Lung (tissue), 12 donors: Measurements from ENCODE around the gene NPB. TPM values are rescaled to one million over a fixed set of nuclear protein-coding genes. Genes with fewer than 3 reads are reported as not detected.

ENCODE experiments used
- ATAC-seq: fragments of 200-7000 bp; cut with Tn5 transposase; one replicate; pipeline ENCODE4 v1.9.1; 2020; ENCODE audit warnings: moderate number of reproducible peaks; ENCODE audit not compliant: insufficient read depth, low FRiP score
- DNase-seq, 3 donors: peaks; one replicate each; pipeline ENCODE4 v3.0.0-alpha.2; 2013 to 2017
- H3K27ac ChIP-seq, 2 donors: one replicate each; pipeline ENCODE4 v1.5.1; 2013; ENCODE audit warnings: mild to moderate bottlenecking in 2 of 2, moderate library complexity in 2 of 2, control low read depth in 1 of 2, inconsistent platforms in 1 of 2, low read depth in 1 of 2, low read length in 1 of 2
- H3K27me3 ChIP-seq, 3 donors: one replicate each; pipeline ENCODE4 v1.5.1; 2013; ENCODE audit warnings: low read length in 2 of 3; ENCODE audit not compliant: control insufficient read depth in 3 of 3, insufficient read depth in 3 of 3
- H3K36me3 ChIP-seq, 4 donors: one replicate each; pipeline ENCODE4 v1.5.1; 2013; ENCODE audit warnings: low read length in 4 of 4, mild to moderate bottlenecking in 1 of 4, moderate library complexity in 1 of 4; ENCODE audit not compliant: control insufficient read depth in 4 of 4, insufficient read depth in 4 of 4
- H3K4me1 ChIP-seq, 5 donors: one replicate each; pipeline ENCODE4 v1.5.1; 2013; ENCODE audit warnings: low read length in 5 of 5, mild to moderate bottlenecking in 2 of 5, moderate library complexity in 1 of 5; ENCODE audit not compliant: control insufficient read depth in 5 of 5, insufficient read depth in 5 of 5
- H3K4me3 ChIP-seq: one replicate; pipeline ENCODE4 v1.5.1; 2013; ENCODE audit warnings: mild to moderate bottlenecking, control low read depth, moderate library complexity
- H3K9ac ChIP-seq, 2 donors: one replicate each; pipeline ENCODE4 v1.5.1; 2013; ENCODE audit warnings: low read length in 2 of 2, control low read depth in 1 of 2; ENCODE audit not compliant: insufficient read depth in 1 of 2
- H3K9me3 ChIP-seq, 4 donors: one replicate each; pipeline ENCODE4 v1.5.1; 2013; ENCODE audit warnings: low read length in 3 of 4, mild to moderate bottlenecking in 1 of 4, moderate library complexity in 1 of 4; ENCODE audit not compliant: control insufficient read depth in 4 of 4, insufficient read depth in 3 of 4
- CTCF ChIP-seq: IDR thresholded peaks from 2 replicates; pipeline ENCODE4 v1.5.1; 2012; ENCODE audit warnings: mild to moderate bottlenecking; ENCODE audit errors: control extremely low read depth, extremely low read depth
- WGBS, 2 donors: extraction: QIAGEN DNeasy Blood & Tissue Kit; methylation state at CpG; one replicate each; pipeline ENCODE4 v1.1.7; 2013; 5-methylcytosine and 5-hydroxymethylcytosine counted together
- polyA plus RNA-seq, 2 donors: library from polyadenylated mRNA; stranded (reverse); fragments of 200-250 nt; gene quantifications; one replicate each; pipeline ENCODE4 v1.2.1, GENCODE V29; 2013
- total RNA-seq, 2 donors: library from RNA; depleted of rRNA in 1 of 2; stranded (reverse); fragments of >200 nt in 1 of 2; gene quantifications; one replicate each; pipeline ENCODE4 v1.2.1, GENCODE V29; 2014 to 2021
- donor health status: control.
- donor health status: control.
- donor health status: Bipolar disorder and iron deficiency.
- donor health status: healthy.
- donor health status: DM: yes; HTN: yes; CAD: no.

The NPB gene
- total and polyA plus RNA-seq, 4 donors, result 0.41 to 0.55 (median 0.46) TPM

DNA sequence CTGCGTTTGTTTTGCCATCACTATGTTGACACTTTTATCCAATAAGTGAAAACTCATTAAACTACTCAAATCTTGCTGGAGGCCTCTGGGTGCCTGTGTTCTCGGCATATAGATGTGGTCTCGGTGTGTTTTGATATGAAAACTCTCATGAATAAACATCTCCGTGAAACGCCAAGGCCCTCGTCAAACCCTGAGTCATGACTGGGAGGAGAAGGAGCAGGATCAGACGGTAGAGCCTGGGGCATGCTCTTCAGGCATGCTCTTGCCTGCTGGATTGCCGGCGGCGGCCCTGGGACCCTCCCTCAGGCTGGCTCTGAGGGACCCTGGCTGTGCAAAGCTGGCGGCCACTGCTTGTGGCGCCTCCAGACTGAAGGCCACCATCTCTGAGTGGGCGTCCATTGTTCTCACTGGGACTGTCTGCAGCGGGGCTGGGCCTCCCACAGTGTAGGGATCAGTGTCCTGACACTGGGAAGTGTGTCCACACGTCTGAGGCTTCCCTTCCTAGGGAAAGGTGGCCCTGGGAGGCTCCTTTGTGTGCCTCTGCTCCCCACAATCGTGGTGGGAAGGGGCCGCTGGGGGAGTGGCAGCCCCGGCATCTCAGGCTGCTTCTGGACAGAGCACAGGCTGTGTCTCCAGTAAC is 1.7 kb upstream of the NPB start:
- ATAC-seq (no peak), DNase-seq (no peak)
- H3K4me3 ChIP-seq, result no peak overlapping the region
- TF ChIP-seq CTCF, result no peak
- peaks cover 9 to 44% (median 15%) of the 10 kb centered on the region in 4 donors for H3K36me3 ChIP-seq
- no peaks in the 10 kb centered on the region for H3K9me3 ChIP-seq
- peaks cover 0 to 10% (median 0%) of the 10 kb centered on the region in 5 donors for H3K4me1 ChIP-seq
- H3K9ac ChIP-seq, result no peak overlapping the region
- no peak overlapping the region for H3K27ac ChIP-seq
- 82 to 90% methylated on average over 18 of the region's 18 CpGs for WGBS, 2 donors
- no peaks in the 10 kb centered on the region for H3K27me3 ChIP-seq

DNA sequence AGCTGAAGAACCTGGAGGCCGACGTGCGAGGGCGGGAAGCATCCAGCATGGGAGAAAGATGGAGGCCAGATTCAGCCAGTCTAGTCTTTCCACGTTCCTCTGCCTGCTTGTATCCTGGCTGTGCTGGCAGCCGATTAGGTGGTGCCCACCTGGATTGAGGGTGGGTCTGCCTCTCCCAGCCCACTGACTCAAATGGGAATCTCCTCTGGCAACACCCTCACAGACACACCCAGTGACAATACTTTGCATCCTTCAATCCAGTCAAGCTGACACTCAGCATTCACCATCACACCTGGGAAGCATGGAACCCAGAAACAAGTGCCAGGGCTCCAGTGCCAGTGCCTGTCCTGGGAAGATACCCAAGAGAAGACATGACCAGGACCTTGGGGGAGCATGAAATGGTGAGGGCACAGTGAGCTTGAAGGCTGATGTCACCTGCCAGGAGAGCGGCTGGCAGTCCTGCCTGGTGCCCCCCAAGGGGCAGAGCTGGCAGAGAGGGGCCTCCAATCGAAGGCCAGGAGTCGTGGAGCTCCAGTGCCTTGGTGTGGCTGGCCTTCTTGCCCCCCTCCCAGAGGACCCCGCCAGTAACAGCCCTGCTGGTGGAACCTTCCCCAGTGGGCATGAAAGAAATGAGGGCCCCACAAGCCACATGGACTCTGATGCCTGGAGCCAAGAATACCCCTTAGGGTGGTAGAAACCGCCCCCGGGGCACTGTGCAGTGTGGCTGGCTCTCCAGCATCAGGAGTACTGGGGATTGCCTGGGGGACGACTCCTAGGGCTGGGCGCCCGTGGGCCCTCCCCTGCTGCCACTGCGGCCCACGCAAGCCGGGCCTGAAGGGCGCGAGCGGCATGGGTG is 643 bp upstream of the NPB start:
- no peak for TF ChIP-seq CTCF
- Histone ChIP-seq H3K36me3 (peaks cover 4 to 45% (median 12%) of the 10 kb centered on the region in 4 donors), H3K4me1 (peaks cover 0 to 10% (median 0%) of the 10 kb centered on the region in 5 donors), H3K9me3 (no peaks in the 10 kb centered on the region), H3K27ac (no peak overlapping the region), H3K9ac (no peak overlapping the region), H3K27me3 (no peaks in the 10 kb centered on the region), H3K4me3 (no peak overlapping the region)
- 55 to 70% methylated on average over 17 to 21 of the region's 21 CpGs for WGBS, 2 donors
- DNase-seq, result no peak
- ATAC-seq, result no peak

GRCh38 chr17:81902653-81903414 is 796 bp downstream of the NPB start:
- no peak for ATAC-seq
- Histone ChIP-seq H3K27me3 (no peaks in the 10 kb centered on the region), H3K4me3 (no peak overlapping the region), H3K9me3 (no peaks in the 10 kb centered on the region), H3K4me1 (peaks cover 0 to 10% (median 0%) of the 10 kb centered on the region in 5 donors), H3K27ac (no peak overlapping the region), H3K9ac (no peak overlapping the region), H3K36me3 (peaks cover 3 to 52% (median 11%) of the 10 kb centered on the region in 4 donors)
- DNase-seq, result no peak
- no peak for TF ChIP-seq CTCF
- WGBS, 2 donors, result 32 to 48% methylated on average over 32 to 47 of the region's 47 CpGs
